HG03060 (cell line): ENCODE results near the gene GPNMB.
"Not testable (repeated sequence)": the region's sequence is repeated elsewhere in the genome, so short reads cannot be mapped to it uniquely, and the experiment has no call there.

Experiments
- ATAC-seq: cut with Tn5 transposase; IDR thresholded peaks from one replicate; pipeline ENCODE4 v1.9.1; 2021; ENCODE audit warnings: low read depth, moderate number of reproducible peaks; ENCODE audit not compliant: unreplicated experiment

GPNMB gene

GRCh38 chr7:23246555-23246954, at the start of gene GPNMB:
Gene GPNMB, plus strand, starts transcription at chr7:23246775. Its CDS starts 83 bp downstream, at chr7:23246858.
- ATAC-seq = no peak

GRCh38 chr7:23197745-23198144, 48.8 kb upstream of the GPNMB start:
- not testable (repeated sequence) for ATAC-seq

GRCh38 chr7:23200331-23200730, 46.2 kb upstream of the GPNMB start:
- ATAC-seq = no peak

- ATAC-seq = no peak
These were observed 42.3 kb upstream of the GPNMB start for GRCh38 chr7:23204241-23204640.

- no peak for ATAC-seq
These were observed 41.0 kb upstream of the GPNMB start for GRCh38 chr7:23205577-23205908.

GRCh38 chr7:23205909-23206767, 40.4 kb upstream of the GPNMB start:
- no peak for ATAC-seq

- no peak for ATAC-seq
These were observed 39.6 kb upstream of the GPNMB start for GRCh38 chr7:23207021-23207420.

- ATAC-seq = no peak
These were observed 38.7 kb upstream of the GPNMB start for GRCh38 chr7:23207884-23208283.

- no peak for ATAC-seq
These were observed 38.3 kb upstream of the GPNMB start for GRCh38 chr7:23208316-23208715.

- no peak for ATAC-seq
These were observed 36.1 kb upstream of the GPNMB start for GRCh38 chr7:23210506-23210905.

GRCh38 chr7:23211589-23211988, 35.0 kb upstream of the GPNMB start:
- ATAC-seq = no peak

- ATAC-seq = no peak
These were observed 34.2 kb upstream of the GPNMB start for GRCh38 chr7:23212395-23212794.

- ATAC-seq = no peak
These were observed 33.7 kb upstream of the GPNMB start for GRCh38 chr7:23212841-23213240.

- no peak for ATAC-seq
These were observed 32.8 kb upstream of the GPNMB start for GRCh38 chr7:23213755-23214154.

GRCh38 chr7:23214423-23214822, 32.2 kb upstream of the GPNMB start:
- ATAC-seq = no peak

GRCh38 chr7:23214938-23215337, 31.6 kb upstream of the GPNMB start:
- ATAC-seq = no peak

GRCh38 chr7:23216021-23216420, 30.6 kb upstream of the GPNMB start:
- ATAC-seq = no peak

- no peak for ATAC-seq
These were observed 28.4 kb upstream of the GPNMB start for GRCh38 chr7:23218196-23218595.

GRCh38 chr7:23220690-23221305, 25.8 kb upstream of the GPNMB start:
- no peak for ATAC-seq

GRCh38 chr7:23222439-23223030, 24.0 kb upstream of the GPNMB start:
- no peak for ATAC-seq

GRCh38 chr7:23224364-23224763, 22.2 kb upstream of the GPNMB start:
- ATAC-seq = not testable (repeated sequence)
